HCT116 (cell line): Measurements from ENCODE around the gene BIRC6.

ENCODE experiments used
- EZH2 ChIP-seq: fragments of 200-600 bp; sonication (generic); IDR thresholded peaks from 2 replicates; pipeline ENCODE4 v1.6.1; 2017; ENCODE audit warnings: antibody characterized with exemption, mixed run types
- FOSL1 ChIP-seq: IDR thresholded peaks from 2 replicates; pipeline ENCODE4 v1.6.1; 2012; ENCODE audit warnings: low read depth
- POLR2A ChIP-seq: IDR thresholded peaks from 2 replicates; pipeline ENCODE4 v1.7.0; 2011; ENCODE audit warnings: borderline replicate concordance; ENCODE audit not compliant: insufficient read depth, insufficient read length; ENCODE audit errors: extremely low read depth
- REST ChIP-seq: IDR thresholded peaks from 2 replicates; pipeline ENCODE4 v1.6.1; 2012; ENCODE audit warnings: low read depth
- TCF7L2 ChIP-seq: IDR thresholded peaks from 2 replicates; pipeline ENCODE4 v1.7.0; 2011; ENCODE audit warnings: borderline replicate concordance, inconsistent platforms; ENCODE audit not compliant: insufficient read depth, insufficient read length; ENCODE audit errors: extremely low read depth
- YY1 ChIP-seq: IDR thresholded peaks from 2 replicates; pipeline ENCODE4 v1.6.1; 2011; ENCODE audit warnings: low read length, low read depth, moderate library complexity, mild to moderate bottlenecking; ENCODE audit not compliant: insufficient replicate concordance; ENCODE audit errors: extremely low read depth
- ZFX ChIP-seq: fragments of 450-650 bp; IDR thresholded peaks from 2 replicates; pipeline ENCODE4 v1.6.1; 2017
- ZNF274 ChIP-seq: fragments of 200-500 bp; sonication (Bioruptor generic); IDR thresholded peaks from 2 replicates; pipeline ENCODE4 v1.6.1; 2014; ENCODE audit warnings: mild to moderate bottlenecking, low read depth, low read length, inconsistent platforms
- TF ChIP-seq, protein P1 (sequence below), 3 experiments: fragments of 200-600 bp in 1 of 3; sonication (generic) in 1 of 3; IDR thresholded peaks in 2 of 3; conservative IDR thresholded peaks in 1 of 3; 2 replicates each; pipeline ENCODE4 v1.5.1; 2012 to 2017; ENCODE audit warnings: low read depth in 2 of 3, low read length in 2 of 3, antibody characterized with exemption in 1 of 3, borderline replicate concordance in 1 of 3, control low read depth in 1 of 3, mild to moderate bottlenecking in 1 of 3, mixed read lengths in 1 of 3, mixed run types in 1 of 3, moderate library complexity in 1 of 3; ENCODE audit not compliant: insufficient read depth in 1 of 3
- TF ChIP-seq, protein P2 (sequence below): IDR thresholded peaks from 2 replicates; pipeline ENCODE4 v1.6.1; 2012

- TF ChIP-seq, protein P1, sequence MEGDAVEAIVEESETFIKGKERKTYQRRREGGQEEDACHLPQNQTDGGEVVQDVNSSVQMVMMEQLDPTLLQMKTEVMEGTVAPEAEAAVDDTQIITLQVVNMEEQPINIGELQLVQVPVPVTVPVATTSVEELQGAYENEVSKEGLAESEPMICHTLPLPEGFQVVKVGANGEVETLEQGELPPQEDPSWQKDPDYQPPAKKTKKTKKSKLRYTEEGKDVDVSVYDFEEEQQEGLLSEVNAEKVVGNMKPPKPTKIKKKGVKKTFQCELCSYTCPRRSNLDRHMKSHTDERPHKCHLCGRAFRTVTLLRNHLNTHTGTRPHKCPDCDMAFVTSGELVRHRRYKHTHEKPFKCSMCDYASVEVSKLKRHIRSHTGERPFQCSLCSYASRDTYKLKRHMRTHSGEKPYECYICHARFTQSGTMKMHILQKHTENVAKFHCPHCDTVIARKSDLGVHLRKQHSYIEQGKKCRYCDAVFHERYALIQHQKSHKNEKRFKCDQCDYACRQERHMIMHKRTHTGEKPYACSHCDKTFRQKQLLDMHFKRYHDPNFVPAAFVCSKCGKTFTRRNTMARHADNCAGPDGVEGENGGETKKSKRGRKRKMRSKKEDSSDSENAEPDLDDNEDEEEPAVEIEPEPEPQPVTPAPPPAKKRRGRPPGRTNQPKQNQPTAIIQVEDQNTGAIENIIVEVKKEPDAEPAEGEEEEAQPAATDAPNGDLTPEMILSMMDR (IDR thresholded peaks at IDR 0.05 in 2 of 3, conservative IDR thresholded peaks at IDR 0.05 in 1 of 3; ENCODE audit: borderline replicate concordance in 1 of 3, insufficient read depth in 1 of 3, low read depth in 2 of 3, low read length in 2 of 3): no peak
- TF ChIP-seq YY1 (no peak), POLR2A (no peak), ZFX (no peak), ZNF274 (no peak), FOSL1 (no peak), EZH2 (no peak), REST (no peak), TCF7L2 (no peak)
- TF ChIP-seq, protein P2, sequence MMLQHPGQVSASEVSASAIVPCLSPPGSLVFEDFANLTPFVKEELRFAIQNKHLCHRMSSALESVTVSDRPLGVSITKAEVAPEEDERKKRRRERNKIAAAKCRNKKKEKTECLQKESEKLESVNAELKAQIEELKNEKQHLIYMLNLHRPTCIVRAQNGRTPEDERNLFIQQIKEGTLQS: no peak
These were observed 101.0 kb downstream of the BIRC6 start for GRCh38 chr2:32457814-32458213.
